HEK293T (cell line): ENCODE data around the gene CLPX.

Experiments used
- CTCF ChIA-PET: fragments of 350-600 bp; formaldehyde crosslinking; extraction: SDS; loops from one replicate; lab custom pipeline; 2021; ENCODE audit warnings: antibody characterized with exemption, inconsistent platforms; lab: Yijun Ruan, JAX
- POLR2A ChIA-PET: fragments of 350-600 bp; formaldehyde crosslinking; extraction: SDS; loops from one replicate; lab custom pipeline; 2020; ENCODE audit warnings: antibody characterized with exemption, inconsistent platforms; lab: Yijun Ruan, JAX
- DNase-seq: peaks from one replicate; pipeline ENCODE4 v3.0.0; 2012; ENCODE audit warnings: mixed read lengths; ENCODE audit errors: extremely low spot score
- ARNT ChIP-seq: fragments of 450-650 bp; IDR thresholded peaks from 2 replicates; pipeline ENCODE4 v1.6.1; 2017; ENCODE audit warnings: mild to moderate bottlenecking
- BHLHE40 ChIP-seq: fragments of 450-650 bp; IDR thresholded peaks from 2 replicates; pipeline ENCODE4 v1.6.1; 2016; ENCODE audit warnings: mild to moderate bottlenecking, moderate library complexity, borderline replicate concordance
- CTBP1 ChIP-seq: fragments of 450-650 bp; IDR thresholded peaks from 2 replicates; pipeline ENCODE4 v1.6.1; 2016; ENCODE audit warnings: borderline replicate concordance
- ELF4 ChIP-seq: fragments of 450-650 bp; IDR thresholded peaks from 2 replicates; pipeline ENCODE4 v1.6.1; 2017; ENCODE audit warnings: antibody characterized with exemption
- FOXA1 ChIP-seq: fragments of 450-650 bp; IDR thresholded peaks from 2 replicates; pipeline ENCODE4 v1.6.1; 2016; ENCODE audit warnings: mild to moderate bottlenecking
- FOXK2 ChIP-seq: fragments of 450-650 bp; IDR thresholded peaks from 2 replicates; pipeline ENCODE4 v1.6.1; 2016; ENCODE audit warnings: mild to moderate bottlenecking
- FOXM1 ChIP-seq: fragments of 450-650 bp; IDR thresholded peaks from 2 replicates; pipeline ENCODE4 v1.6.1; 2017; ENCODE audit warnings: mild to moderate bottlenecking, borderline replicate concordance
- HDGF ChIP-seq: fragments of 450-650 bp; IDR thresholded peaks from 2 replicates; pipeline ENCODE4 v1.6.1; 2017; ENCODE audit warnings: antibody characterized with exemption, borderline replicate concordance
- L3MBTL2 ChIP-seq: fragments of 450-650 bp; conservative IDR thresholded peaks from 2 replicates; pipeline ENCODE4 v1.6.1; 2016; ENCODE audit warnings: mild to moderate bottlenecking
- LEF1 ChIP-seq: fragments of 450-650 bp; IDR thresholded peaks from 2 replicates; pipeline ENCODE4 v1.6.1; 2017; ENCODE audit warnings: mild to moderate bottlenecking, borderline replicate concordance
- NFRKB ChIP-seq: fragments of 450-650 bp; IDR thresholded peaks from 2 replicates; pipeline ENCODE4 v1.6.1; 2016; ENCODE audit warnings: mild to moderate bottlenecking, moderate library complexity
- PKNOX1 ChIP-seq: fragments of 450-650 bp; IDR thresholded peaks from 2 replicates; pipeline ENCODE4 v1.6.1; 2016
- SP1 ChIP-seq: fragments of 450-650 bp; IDR thresholded peaks from 2 replicates; pipeline ENCODE4 v1.6.1; 2017
- SUZ12 ChIP-seq: fragments of 450-650 bp; IDR thresholded peaks from 2 replicates; pipeline ENCODE4 v1.6.1; 2016; ENCODE audit warnings: mild to moderate bottlenecking
- TARDBP ChIP-seq: fragments of 450-650 bp; IDR thresholded peaks from 2 replicates; pipeline ENCODE4 v1.6.1; 2016
- ZNF384 ChIP-seq: fragments of 450-650 bp; IDR thresholded peaks from 2 replicates; pipeline ENCODE4 v1.6.1; 2016

Gene CLPX

GRCh38 chr15:65115086-65115485 lies 70.1 kb downstream of the CLPX start, which contains the start of gene UBAP1L:
UBAP1L (minus strand) TSS chr15:65115200; CDS start chr15:65106215, 8,985 bp downstream.
- no peak for DNase-seq
- CTCF ChIA-PET, result interaction anchor here (2.3 kb wide), 1 partner anchor 13 kb away, joined by 10 read pairs; no protein-coding TSS in a partner anchor
- no peak for TF ChIP-seq ARNT
- TF ChIP-seq NFRKB, result no peak
- TF ChIP-seq SP1, result no peak
- no peak for TF ChIP-seq FOXK2
- TF ChIP-seq LEF1, result no peak
- no peak for TF ChIP-seq ZNF384
- TF ChIP-seq FOXA1, result no peak
- TF ChIP-seq TARDBP, result no peak
- no peak for TF ChIP-seq HDGF
- no peak for TF ChIP-seq SUZ12
- TF ChIP-seq BHLHE40, result no peak
- no peak for TF ChIP-seq CTBP1
- TF ChIP-seq L3MBTL2, result no peak
- TF ChIP-seq ELF4, result no peak
- TF ChIP-seq PKNOX1, result no peak
- POLR2A ChIA-PET, result no interaction called here

DNA sequence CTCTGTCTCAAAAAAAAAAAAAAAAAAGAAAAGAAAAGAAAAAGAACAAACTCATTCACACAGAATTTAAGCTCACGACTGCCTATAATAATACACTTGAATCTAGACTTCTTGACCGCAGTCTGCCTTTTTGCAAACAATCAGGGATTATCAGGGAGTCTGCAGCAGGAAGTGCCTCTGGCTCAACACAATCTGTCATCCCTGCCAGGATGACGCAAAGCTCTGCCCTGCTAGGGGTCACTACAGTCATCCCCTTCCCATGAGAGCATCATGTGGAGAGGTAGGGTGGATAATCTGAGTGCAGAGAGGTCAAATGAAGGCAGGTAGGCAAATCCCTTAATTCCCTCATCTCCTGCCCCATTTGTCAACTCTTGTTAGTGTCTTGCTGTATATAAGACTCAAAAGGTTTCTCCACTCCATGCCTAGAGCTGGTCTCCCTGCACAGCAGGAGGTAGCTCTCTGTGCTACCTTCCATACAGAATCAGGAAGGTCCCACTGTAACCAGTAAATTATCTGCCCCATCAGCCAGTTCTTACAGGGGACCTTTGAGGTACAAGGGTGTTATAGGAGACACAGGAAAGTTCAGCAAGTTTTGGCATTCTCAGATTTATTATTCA lies 74.4 kb downstream of the CLPX start:
- no peak for DNase-seq
- TF ChIP-seq SP1, result no peak
- no peak for TF ChIP-seq LEF1
- no peak for TF ChIP-seq L3MBTL2
- no peak for TF ChIP-seq BHLHE40
- no peak for TF ChIP-seq ELF4
- ChIA-PET CTCF (interaction anchor here (0.7 to 0.8 kb wide), 2 partner anchors 9 to 383 kb away, joined by 4 to 5 read pairs; no protein-coding TSS in a partner anchor), POLR2A (interaction anchor here (1.2 to 1.4 kb wide), 2 partner anchors 23 to 194 kb away, joined by 4 read pairs; partner anchors contain the start of genes PDCD7 and RNU5B-1)

- TF ChIP-seq CTBP1 (no peak), BHLHE40 (no peak), LEF1 (no peak), NFRKB (no peak), ARNT (no peak), SUZ12 (no peak), HDGF (no peak)
- CTCF ChIA-PET, result no interaction called here
- POLR2A ChIA-PET, result no interaction called here
- no peak for DNase-seq
These were observed 79.0 kb downstream of the CLPX start for GRCh38 chr15:65106011-65106590.

DNA sequence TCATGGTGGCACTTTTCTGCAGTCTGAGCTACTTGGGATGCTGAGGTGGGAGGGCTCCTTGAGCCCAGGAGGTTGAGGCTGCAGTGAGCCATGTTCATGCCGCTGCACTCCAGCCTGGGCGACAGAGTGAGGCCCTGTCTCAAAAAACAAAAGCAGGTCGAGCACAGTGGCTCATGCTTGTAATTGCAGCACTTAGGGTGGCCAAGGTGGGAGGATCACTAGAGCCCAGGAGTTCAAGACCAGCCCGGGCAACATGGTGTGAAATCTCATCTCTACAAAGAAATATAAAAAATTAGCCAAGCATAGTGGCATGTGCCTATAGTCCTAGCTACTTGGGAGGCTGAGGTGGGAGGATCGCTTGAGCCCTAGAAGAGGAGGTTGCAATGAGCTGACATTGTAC lies 80.1 kb downstream of the CLPX start:
- TF ChIP-seq LEF1 (no peak), TARDBP (no peak)
- DNase-seq, result no peak
- CTCF ChIA-PET, result no interaction called here
- POLR2A ChIA-PET, result no interaction called here

- POLR2A ChIA-PET, result no interaction called here
- CTCF ChIA-PET, result no interaction called here
- no peak for DNase-seq
- TF ChIP-seq HDGF (no peak), FOXM1 (no peak), L3MBTL2 (no peak), ELF4 (no peak), TARDBP (no peak), FOXK2 (no peak), PKNOX1 (no peak), SUZ12 (no peak), BHLHE40 (no peak), ZNF384 (no peak), NFRKB (no peak), FOXA1 (no peak), LEF1 (no peak), ARNT (no peak), CTBP1 (no peak), SP1 (no peak)
These were observed 82.2 kb downstream of the CLPX start for GRCh38 chr15:65102912-65103311.

DNA sequence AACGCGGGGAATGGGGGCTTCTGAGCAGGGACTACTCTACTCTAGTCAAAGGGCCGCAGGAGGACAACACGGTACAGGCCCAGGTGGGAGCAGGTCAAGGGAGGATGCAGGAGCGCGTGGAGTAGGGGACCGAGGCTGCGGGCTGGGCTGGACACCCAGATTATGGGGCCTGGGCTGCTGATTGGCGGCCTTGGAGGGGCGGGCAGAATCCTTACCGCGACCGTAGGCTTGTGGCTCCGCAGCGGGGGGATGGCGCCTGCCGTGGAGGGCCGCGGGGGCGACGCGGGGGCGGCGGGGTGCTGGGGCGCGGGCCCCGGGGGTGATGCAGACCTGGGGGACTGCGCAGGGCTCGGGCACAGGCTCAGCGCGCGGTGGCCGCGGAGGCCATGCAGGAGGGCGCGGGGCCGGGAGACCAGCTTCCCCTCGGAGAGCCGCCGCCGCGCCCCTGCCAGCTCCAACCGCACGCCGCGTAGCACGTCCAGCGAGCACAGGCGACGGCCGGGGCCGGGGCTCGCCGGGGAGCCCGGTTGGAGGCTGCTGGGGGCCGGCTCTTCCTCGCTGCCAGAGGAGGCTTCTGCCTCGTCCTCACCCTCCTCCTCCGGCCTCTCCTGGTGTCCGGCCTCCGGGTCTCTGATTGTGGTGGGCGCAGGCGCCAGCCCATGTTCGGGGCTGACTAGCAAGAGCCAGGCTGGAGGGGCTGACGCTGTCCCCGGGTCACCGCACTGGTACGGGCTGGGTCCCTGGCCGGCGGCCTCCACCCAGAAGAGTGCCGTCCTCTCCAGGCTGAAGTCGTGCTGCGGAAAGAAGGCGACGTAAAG lies 83.0 kb downstream of the CLPX start:
- CTCF ChIA-PET, result interaction anchor here (0.7 to 2.2 kb wide), 13 partner anchors 9 to 121 kb away, joined by 3 to 14 read pairs (median 5); partner anchors contain the start of gene UBAP1L

More for the DNA sequence above, 83.0 kb downstream of the CLPX start:
- POLR2A ChIA-PET, result no interaction called here
- no peak for DNase-seq
- TF ChIP-seq BHLHE40 (no peak), SUZ12 (no peak), FOXA1 (no peak), PKNOX1 (no peak), TARDBP (no peak), ELF4 (no peak), FOXM1 (no peak), HDGF (no peak), FOXK2 (no peak), L3MBTL2 (no peak), NFRKB (no peak), ZNF384 (no peak), LEF1 (no peak), CTBP1 (no peak), ARNT (no peak), SP1 (no peak)
